CD8-positive, alpha-beta memory T cell (primary cell): ENCODE measurements around the gene GK. TPM values are rescaled to one million over a fixed set of nuclear protein-coding genes. Genes with fewer than 3 reads are reported as not detected.

Source experiments
- CTCF ChIA-PET: fragments of 350-600 bp; sonication (Branson Sonifier 250); formaldehyde crosslinking; loops from one replicate; lab custom pipeline; 2021; ENCODE audit warnings: antibody characterized with exemption; lab: Charles Lee
- POLR2A ChIA-PET: fragments of 350-600 bp; sonication (Branson Sonifier 250); formaldehyde crosslinking; loops from one replicate; lab custom pipeline; 2021; ENCODE audit warnings: antibody characterized with exemption; lab: Charles Lee
- DNase-seq, 5 donors: peaks; one replicate each; pipeline versions ENCODE4 v3.0.0 to v3.0.0-alpha.2; 2020 to 2022; ENCODE audit warnings: mixed read lengths in 1 of 5
- H3K27ac ChIP-seq: one replicate; pipeline ENCODE4 v1.7.0; 2013; ENCODE audit warnings: low read depth, mild to moderate bottlenecking, low read length, moderate library complexity
- H3K27me3 ChIP-seq: 2 replicates; pipeline ENCODE4 v1.7.0; 2013; ENCODE audit warnings: low read length, mild to moderate bottlenecking; ENCODE audit not compliant: insufficient read depth, poor library complexity, severe bottlenecking
- H3K36me3 ChIP-seq: 2 replicates; pipeline ENCODE4 v1.7.0; 2013; ENCODE audit warnings: mild to moderate bottlenecking, low read length, moderate library complexity; ENCODE audit not compliant: insufficient read depth
- H3K4me1 ChIP-seq: 2 replicates; pipeline ENCODE4 v1.7.0; 2013; ENCODE audit warnings: mild to moderate bottlenecking, low read length, moderate library complexity; ENCODE audit not compliant: insufficient read depth
- H3K4me3 ChIP-seq: 2 replicates; pipeline ENCODE4 v1.7.0; 2013; ENCODE audit warnings: mild to moderate bottlenecking, low read length
- H3K9me3 ChIP-seq: 2 replicates; pipeline ENCODE4 v1.7.0; 2013; ENCODE audit warnings: mild to moderate bottlenecking, low read length
- H3K27ac Mint-ChIP-seq, 8 donors: one replicate each; pipeline ENCODE4 v1.8.0; 2020 to 2021; ENCODE audit warnings: mixed read lengths in 8 of 8, mild to moderate bottlenecking in 6 of 8, inconsistent platforms in 3 of 8, moderate library complexity in 3 of 8
- H3K27me3 Mint-ChIP-seq, 2 donors: one replicate each; pipeline ENCODE4 v1.8.0; 2020 to 2021; ENCODE audit warnings: mixed read lengths in 2 of 2, mild to moderate bottlenecking in 1 of 2, moderate library complexity in 1 of 2
- H3K36me3 Mint-ChIP-seq, 3 donors: one replicate each; pipeline ENCODE4 v1.8.0; 2020 to 2021; ENCODE audit warnings: mixed read lengths in 3 of 3, inconsistent platforms in 1 of 3, mild to moderate bottlenecking in 1 of 3
- H3K4me1 Mint-ChIP-seq, 3 donors: one replicate each; pipeline ENCODE4 v1.8.0; 2020 to 2021; ENCODE audit warnings: mixed read lengths in 3 of 3, inconsistent platforms in 1 of 3, mild to moderate bottlenecking in 1 of 3
- H3K4me3 Mint-ChIP-seq, 7 donors: one replicate each; pipeline ENCODE4 v1.8.0; 2020 to 2021; ENCODE audit warnings: mixed read lengths in 7 of 7, mild to moderate bottlenecking in 6 of 7, moderate library complexity in 4 of 7, inconsistent platforms in 2 of 7
- H3K9me3 Mint-ChIP-seq, 5 donors: one replicate each; pipeline ENCODE4 v1.8.0; 2020 to 2022; ENCODE audit warnings: mixed read lengths in 5 of 5, mild to moderate bottlenecking in 3 of 5, moderate library complexity in 2 of 5, inconsistent platforms in 1 of 5
- polyA plus RNA-seq: library from polyadenylated mRNA; unstranded; fragments of 300-500 nt; fragmentation: Illumina TruSeq; gene quantifications from one replicate; pipeline ENCODE4 v1.2.3, GENCODE V29; 2021
- total RNA-seq, 2 experiments: library from RNA; stranded (reverse); gene quantifications; one replicate each; pipeline ENCODE4 v1.2.3, GENCODE V29; 2021

Gene GK
- total and polyA plus RNA-seq, 3 experiments from 2014 or later = 3.8 to 26.4 (median 24.9) TPM

GRCh38 chrX:30673127-30673796 is 20.0 kb downstream of the GK start:
- POLR2A ChIA-PET = no interaction called here
- H3K9me3 Mint-ChIP-seq = no peaks in the 10 kb centered on the region
- CTCF ChIA-PET = no interaction called here
- no peak overlapping the region for H3K4me3 Mint-ChIP-seq
- Histone ChIP-seq H3K27me3 (no peaks in the 10 kb centered on the region), H3K36me3 (no peaks in the 10 kb centered on the region), H3K4me3 (no peak overlapping the region), H3K4me1 (no peaks in the 10 kb centered on the region), H3K27ac (no peak overlapping the region), H3K9me3 (no peaks in the 10 kb centered on the region)
- H3K36me3 Mint-ChIP-seq = peaks cover 0 to 24% (median 5%) of the 10 kb centered on the region in 3 donors
- H3K4me1 Mint-ChIP-seq = no peaks in the 10 kb centered on the region
- no peak for DNase-seq
- no peak overlapping the region for H3K27ac Mint-ChIP-seq
- H3K27me3 Mint-ChIP-seq = no peaks in the 10 kb centered on the region

GRCh38 chrX:30673884-30674598 is 20.8 kb downstream of the GK start:
- Histone ChIP-seq H3K4me3 (no peak overlapping the region), H3K27me3 (no peaks in the 10 kb centered on the region), H3K36me3 (no peaks in the 10 kb centered on the region), H3K9me3 (no peaks in the 10 kb centered on the region), H3K27ac (no peak overlapping the region), H3K4me1 (no peaks in the 10 kb centered on the region)
- peaks cover 0 to 17% (median 0%) of the 10 kb centered on the region in 3 donors for H3K36me3 Mint-ChIP-seq
- H3K27me3 Mint-ChIP-seq = no peaks in the 10 kb centered on the region
- H3K9me3 Mint-ChIP-seq = no peaks in the 10 kb centered on the region
- ChIA-PET POLR2A (no interaction called here), CTCF (no interaction called here)
- no peak overlapping the region for H3K27ac Mint-ChIP-seq
- DNase-seq = no peak
- H3K4me1 Mint-ChIP-seq = no peaks in the 10 kb centered on the region
- no peak overlapping the region for H3K4me3 Mint-ChIP-seq

- H3K4me1 ChIP-seq = no peaks in the 10 kb centered on the region
- Mint-ChIP-seq H3K4me3 (no peak overlapping the region), H3K36me3 (peaks cover 0 to 18% (median 0%) of the 10 kb centered on the region in 3 donors), H3K27me3 (no peaks in the 10 kb centered on the region), H3K4me1 (no peaks in the 10 kb centered on the region), H3K9me3 (no peaks in the 10 kb centered on the region), H3K27ac (no peak overlapping the region)
- ChIA-PET CTCF (no interaction called here), POLR2A (no interaction called here)
- H3K27me3 ChIP-seq = no peaks in the 10 kb centered on the region
- no peak overlapping the region for H3K4me3 ChIP-seq
- no peaks in the 10 kb centered on the region for H3K36me3 ChIP-seq
- H3K27ac ChIP-seq = no peak overlapping the region
- no peaks in the 10 kb centered on the region for H3K9me3 ChIP-seq
- DNase-seq = no peak
Measured at GRCh38 chrX:30674799-30675198, 21.6 kb downstream of the GK start.

- Histone ChIP-seq H3K4me3 (no peak overlapping the region), H3K27ac (no peak overlapping the region), H3K36me3 (no peaks in the 10 kb centered on the region), H3K9me3 (no peaks in the 10 kb centered on the region), H3K27me3 (no peaks in the 10 kb centered on the region), H3K4me1 (no peaks in the 10 kb centered on the region)
- Mint-ChIP-seq H3K9me3 (no peaks in the 10 kb centered on the region), H3K27me3 (no peaks in the 10 kb centered on the region), H3K27ac (no peak overlapping the region), H3K4me1 (no peaks in the 10 kb centered on the region), H3K36me3 (peaks cover 0 to 14% (median 2%) of the 10 kb centered on the region in 3 donors), H3K4me3 (no peak overlapping the region)
- CTCF ChIA-PET = no interaction called here
- POLR2A ChIA-PET = no interaction called here
- no peak for DNase-seq
Measured at GRCh38 chrX:30679369-30679768, 26.1 kb downstream of the GK start.

GRCh38 chrX:30680618-30681017 is 27.4 kb downstream of the GK start:
- Mint-ChIP-seq H3K27me3 (no peaks in the 10 kb centered on the region), H3K36me3 (peaks cover 0 to 14% (median 2%) of the 10 kb centered on the region in 3 donors), H3K9me3 (no peaks in the 10 kb centered on the region), H3K4me1 (no peaks in the 10 kb centered on the region), H3K27ac (no peak overlapping the region), H3K4me3 (no peak overlapping the region)
- Histone ChIP-seq H3K4me1 (no peaks in the 10 kb centered on the region), H3K27ac (no peak overlapping the region), H3K36me3 (no peaks in the 10 kb centered on the region), H3K9me3 (no peaks in the 10 kb centered on the region), H3K27me3 (no peaks in the 10 kb centered on the region), H3K4me3 (no peak overlapping the region)
- ChIA-PET CTCF (no interaction called here), POLR2A (no interaction called here)
- DNase-seq = no peak

- Mint-ChIP-seq H3K36me3 (peaks cover 0 to 7% (median 7%) of the 10 kb centered on the region in 3 donors), H3K9me3 (no peaks in the 10 kb centered on the region), H3K27ac (no peak overlapping the region), H3K4me3 (no peak overlapping the region), H3K4me1 (no peaks in the 10 kb centered on the region), H3K27me3 (peaks cover 0 to 2% of the 10 kb centered on the region in 2 donors)
- POLR2A ChIA-PET = no interaction called here
- Histone ChIP-seq H3K4me3 (no peak overlapping the region), H3K36me3 (no peaks in the 10 kb centered on the region), H3K4me1 (no peaks in the 10 kb centered on the region), H3K9me3 (no peaks in the 10 kb centered on the region), H3K27ac (no peak overlapping the region), H3K27me3 (no peaks in the 10 kb centered on the region)
- no peak for DNase-seq
- CTCF ChIA-PET = no interaction called here
Measured at GRCh38 chrX:30688641-30689040, 35.4 kb downstream of the GK start.

GRCh38 chrX:30689116-30689515 is 35.9 kb downstream of the GK start:
- no peak overlapping the region for H3K27ac ChIP-seq
- H3K4me3 Mint-ChIP-seq = no peak overlapping the region
- H3K4me1 Mint-ChIP-seq = no peaks in the 10 kb centered on the region
- ChIA-PET CTCF (no interaction called here), POLR2A (no interaction called here)
- H3K27ac Mint-ChIP-seq = no peak overlapping the region
- H3K27me3 ChIP-seq = no peaks in the 10 kb centered on the region
- H3K4me3 ChIP-seq = no peak overlapping the region
- H3K9me3 Mint-ChIP-seq = no peaks in the 10 kb centered on the region
- peaks cover 0 to 7% (median 6%) of the 10 kb centered on the region in 3 donors for H3K36me3 Mint-ChIP-seq
- H3K36me3 ChIP-seq = no peaks in the 10 kb centered on the region
- H3K4me1 ChIP-seq = no peaks in the 10 kb centered on the region
- DNase-seq = no peak
- H3K27me3 Mint-ChIP-seq = peaks cover 0 to 2% of the 10 kb centered on the region in 2 donors
- H3K9me3 ChIP-seq = no peaks in the 10 kb centered on the region

- Mint-ChIP-seq H3K27me3 (peaks cover 0 to 2% of the 10 kb centered on the region in 2 donors), H3K4me1 (no peaks in the 10 kb centered on the region), H3K9me3 (no peaks in the 10 kb centered on the region), H3K36me3 (peaks cover 5 to 15% (median 7%) of the 10 kb centered on the region in 3 donors), H3K4me3 (no peak overlapping the region), H3K27ac (no peak overlapping the region)
- no peak overlapping the region for H3K27ac ChIP-seq
- POLR2A ChIA-PET = no interaction called here
- H3K27me3 ChIP-seq = no peaks in the 10 kb centered on the region
- CTCF ChIA-PET = no interaction called here
- H3K9me3 ChIP-seq = no peaks in the 10 kb centered on the region
- H3K4me3 ChIP-seq = no peak overlapping the region
- no peaks in the 10 kb centered on the region for H3K36me3 ChIP-seq
- no peak for DNase-seq
- no peaks in the 10 kb centered on the region for H3K4me1 ChIP-seq
Measured at GRCh38 chrX:30690330-30690729, 37.1 kb downstream of the GK start.
